ENCODE results near the gene ADAT2.

GRCh38 chr6:143490775-143491174 is 40.3 kb upstream of the ADAT2 start:
- no peak for TF ChIP-seq POLR2A (IDR thresholded peaks at IDR 0.05)
- no peak for TF ChIP-seq CTCF (IDR thresholded peaks at IDR 0.05)

Data from Peyer's patch (tissue), 4 donors.